HG03571 (cell line): Measurements from ENCODE around the gene E2F1.

ENCODE experiments used
- ATAC-seq: cut with Tn5 transposase; IDR thresholded peaks from one replicate; pipeline ENCODE4 v1.9.1; 2021; ENCODE audit not compliant: unreplicated experiment

The E2F1 gene

GRCh38 chr20:33687993-33688937 is 2.1 kb upstream of the E2F1 start:
- no peak for ATAC-seq

GRCh38 chr20:33687370-33687915 is 1.3 kb upstream of the E2F1 start:
- no peak for ATAC-seq

GRCh38 chr20:33686984-33687366 is 790 bp upstream of the E2F1 start:
- ATAC-seq = no peak

GRCh38 chr20:33685328-33686099 is 671 bp downstream of the E2F1 start:
- ATAC-seq = peak; percentile 25

- no peak for ATAC-seq
These were observed 1.5 kb downstream of the E2F1 start for GRCh38 chr20:33684533-33685327.

GRCh38 chr20:33681728-33682353 is 4.3 kb downstream of the E2F1 start:
- no peak for ATAC-seq

GRCh38 chr20:33681288-33681687 is 4.9 kb downstream of the E2F1 start:
- ATAC-seq = no peak

- ATAC-seq = no peak
These were observed 5.5 kb downstream of the E2F1 start for GRCh38 chr20:33680686-33681085.

- ATAC-seq = peak; percentile 44
These were observed 6.3 kb downstream of the E2F1 start for GRCh38 chr20:33679758-33680485.

GRCh38 chr20:33677991-33678702 is 8.0 kb downstream of the E2F1 start:
- ATAC-seq = no peak

GRCh38 chr20:33676652-33677645 is 9.2 kb downstream of the E2F1 start:
- no peak for ATAC-seq

GRCh38 chr20:33676121-33676520 is 10.1 kb downstream of the E2F1 start:
- ATAC-seq = no peak

- ATAC-seq = no peak
These were observed 10.8 kb downstream of the E2F1 start for GRCh38 chr20:33675136-33675959.

GRCh38 chr20:33674294-33675135 is 11.7 kb downstream of the E2F1 start, which contains the start of gene NECAB3:
Gene NECAB3, minus strand, starts transcription at chr20:33674428. Its CDS starts 76 bp downstream, at chr20:33674352.
- no peak for ATAC-seq

GRCh38 chr20:33673410-33674293 is 12.5 kb downstream of the E2F1 start:
- ATAC-seq = no peak
